HepG2 (cell line): ENCODE data around the gene MAPK8. TPM values are rescaled to one million over a fixed set of nuclear protein-coding genes. Genes with fewer than 3 reads are reported as not detected.
"Not testable (repeated sequence)": the region's sequence is repeated elsewhere in the genome, so short reads cannot be mapped to it uniquely, and the experiment has no call there.

Experiments used
- ATAC-seq: fragments of 200-7000 bp; cut with Tn5 transposase; 3 replicates; pipeline ENCODE4 v1.9.1; 2020; ENCODE audit warnings: mild to moderate bottlenecking, moderate library complexity
- BruUV-seq: library from RNA; stranded (reverse); fragments of 400-500 nt; replicated peaks from 2 replicates; lab custom pipeline; 2021; lab: Mats Ljungman, UMichigan
- CTCF ChIA-PET: fragments of 300-600 bp; formaldehyde crosslinking; extraction: SDS; loops from one replicate; lab custom pipeline; 2021; ENCODE audit warnings: low total read pairs, inconsistent platforms, low intra/inter-chr PET ratio; lab: Yijun Ruan, JAX
- POLR2A ChIA-PET: fragments of 350-600 bp; sonication (Branson Sonifier 250); formaldehyde crosslinking; loops from one replicate; lab custom pipeline; 2020; ENCODE audit warnings: antibody characterized with exemption, inconsistent platforms; lab: Yijun Ruan, JAX
- DNase-seq: peaks from one replicate; pipeline ENCODE4 v3.0.0-alpha.2; 2015; ENCODE audit warnings: low spot score
- FAIRE-seq: peaks from 3 replicates; lab custom pipeline; 2011; peaks lifted over from hg19 to GRCh38; lab: Jason Lieb, UNC
- H2AFZ ChIP-seq: one replicate; pipeline ENCODE4 v1.6.1; 2011; ENCODE audit warnings: low read length, inconsistent platforms
- H3K27ac ChIP-seq: fragments of 300-600 bp; 3 replicates; pipeline ENCODE4 v1.8.0; 2011; ENCODE audit warnings: mixed run types, mild to moderate bottlenecking, mixed read lengths, low read length, inconsistent platforms; ENCODE audit not compliant: insufficient read depth; ENCODE audit errors: extremely low read length
- H3K27me3 ChIP-seq, 2 experiments: fragments of 200-600 bp in 1 of 2; 2 replicates in 1 of 2; 3 replicates in 1 of 2; pipeline versions ENCODE4 v1.6.0 to v1.8.0; 2011; ENCODE audit warnings: low read length in 2 of 2, mild to moderate bottlenecking in 2 of 2, moderate library complexity in 2 of 2, inconsistent platforms in 1 of 2; ENCODE audit not compliant: insufficient read depth in 2 of 2, control insufficient read depth in 1 of 2
- H3K36me3 ChIP-seq, 2 experiments: fragments of 200-600 bp in 1 of 2; replicated peaks in 1 of 2; 2 replicates in 1 of 2; 3 replicates in 1 of 2; pipeline versions ENCODE4 v1.5.1 to v1.8.0; 2011; ENCODE audit warnings: low read length in 2 of 2, inconsistent platforms in 1 of 2; ENCODE audit not compliant: insufficient read depth in 2 of 2, control insufficient read depth in 1 of 2
- H3K4me1 ChIP-seq: 2 replicates; pipeline ENCODE4 v1.5.1; 2012; ENCODE audit warnings: low read length, inconsistent platforms; ENCODE audit not compliant: insufficient read depth
- H3K4me2 ChIP-seq: 2 replicates; pipeline ENCODE4 v1.6.0; 2011; ENCODE audit warnings: low read depth, low read length, inconsistent platforms
- H3K4me3 ChIP-seq, 3 experiments: fragments of 200-600 bp in 1 of 3; sonication (generic), shearing (Covaris generic) in 1 of 3; replicated peaks in 1 of 3; 2 replicates each; pipeline ENCODE4 v1.5.1; 2011 to 2016; ENCODE audit warnings: low read length in 3 of 3, inconsistent platforms in 2 of 3, low read depth in 2 of 3, mild to moderate bottlenecking in 2 of 3, control low read depth in 1 of 3, mixed read lengths in 1 of 3; ENCODE audit not compliant: insufficient read depth in 1 of 3
- H3K79me2 ChIP-seq: one replicate; pipeline ENCODE4 v1.6.1; 2011; ENCODE audit warnings: low read length, inconsistent platforms; ENCODE audit not compliant: insufficient read depth
- H3K9ac ChIP-seq: 2 replicates; pipeline ENCODE4 v1.6.0; 2011; ENCODE audit warnings: mild to moderate bottlenecking, low read depth, low read length, inconsistent platforms; ENCODE audit not compliant: insufficient read depth
- H3K9me3 ChIP-seq: 2 replicates; pipeline ENCODE4 v1.5.1; 2012; ENCODE audit warnings: mild to moderate bottlenecking, low read length
- H4K20me1 ChIP-seq: 2 replicates; pipeline ENCODE4 v1.6.0; 2011; ENCODE audit warnings: inconsistent platforms, mild to moderate bottlenecking, low read length, moderate library complexity; ENCODE audit not compliant: insufficient read depth
- ATF6 ChIP-seq: sonication (generic); formaldehyde crosslinking; conservative IDR thresholded peaks from 2 replicates; pipeline ENCODE4 v1.4.0; 2020; ENCODE audit warnings: missing genetic modification reagents
- KMT2A ChIP-seq: sonication (generic); formaldehyde crosslinking; IDR thresholded peaks from 2 replicates; pipeline ENCODE4 v1.4.0; 2020; ENCODE audit warnings: missing genetic modification reagents
- ZSCAN21 ChIP-seq: sonication (generic); formaldehyde crosslinking; IDR thresholded peaks from 2 replicates; pipeline ENCODE4 v1.8.0; 2022; ENCODE audit warnings: mild to moderate bottlenecking, missing genetic modification reagents, moderate library complexity, borderline replicate concordance
- WGBS: methylation state at CpG from one replicate; pipeline ENCODE4 v1.1.6; 2017; ENCODE audit warnings: low lambda C conversion rate; 5-methylcytosine and 5-hydroxymethylcytosine counted together
- in situ Hi-C: cut with HindIII; loops from 2 replicates; pipeline ENCODE4 v1.10.0; 2017; ENCODE audit warnings: low pct_unique_long_range_greater_than_20kb; ENCODE audit not compliant: extremely low pct_ligation_motif_present
- intact Hi-C: fragments of 100-400 bp; cut with micrococcal nuclease; formaldehyde crosslinking; loops from one replicate; pipeline ENCODE4 v1.10.0; 2022; ENCODE audit not compliant: unreplicated experiment
- polyA plus RNA-seq, 8 experiments: library from polyadenylated mRNA; depleted of rRNA in 3 of 8; stranded (reverse) in 7 of 8; unstranded in 1 of 8; fragments of >200 nt; fragmentation: Illumina TruSeq in 4 of 8; extraction: Trizol in 4 of 8; gene quantifications; 2 replicates each; pipeline versions ENCODE4 v1.2.1 to v1.2.3, GENCODE V29; 2011 to 2016; ENCODE audit warnings: low read depth in 4 of 8, missing spikeins in 1 of 8, mixed read lengths in 1 of 8; ENCODE audit not compliant: insufficient read depth in 1 of 8
- total RNA-seq, 5 experiments: library from RNA; depleted of rRNA; stranded (reverse); fragments of >200 nt; fragmentation: Illumina TruSeq; extraction: Trizol; gene quantifications; 2 replicates each; pipeline ENCODE4 v1.2.3, GENCODE V29; 2016; ENCODE audit warnings: low read depth in 1 of 5

Gene MAPK8
- total and polyA plus RNA-seq, 2 of the 13 experiments (the other 11 are each of a cell fraction or from before 2014, with no cell fraction given) = 41.6 to 47.3 TPM

- H3K4me3 ChIP-seq = no peak overlapping the region
- H3K27me3 ChIP-seq = peaks cover 2% of the 10 kb centered on the region in 2 experiments; a peak in 1 of 5 replicates
- no peak overlapping the region for H3K9ac ChIP-seq
- no peaks in the 10 kb centered on the region for H3K79me2 ChIP-seq
- H3K36me3 ChIP-seq = no peaks in the 10 kb centered on the region
- FAIRE-seq (no peak), ATAC-seq (no peak), DNase-seq (no peak)
- ChIA-PET CTCF (no interaction called here), POLR2A (no interaction called here)
- H3K4me2 ChIP-seq = no peak overlapping the region
- TF ChIP-seq ATF6 (CRISPR knock-in tag) (no peak), ZSCAN21 (CRISPR knock-in tag) (no peak), KMT2A (CRISPR knock-in tag) (no peak)
- in situ Hi-C loops = no loop called here
- intact Hi-C loops = no loop called here
- peaks cover 7% of the 10 kb centered on the region for H3K4me1 ChIP-seq
- 0% methylated on average over 2 of the region's 2 CpGs for WGBS
- no peaks in the 10 kb centered on the region for H3K9me3 ChIP-seq
- no peak overlapping the region for H2AFZ ChIP-seq
- no TSS peak for BruUV-seq
- H4K20me1 ChIP-seq = no peaks in the 10 kb centered on the region
- no peak overlapping the region for H3K27ac ChIP-seq
These were observed 27.3 kb upstream of the MAPK8 start for GRCh38 chr10:48279081-48279751.

GRCh38 chr10:48281697-48282096 lies 24.8 kb upstream of the MAPK8 start:
- H3K27ac ChIP-seq, H3K9ac ChIP-seq, in situ Hi-C loops, H3K4me3 ChIP-seq, H3K9me3 ChIP-seq, intact Hi-C loops, FAIRE-seq, H3K79me2 ChIP-seq, H3K36me3 ChIP-seq, H3K4me1 ChIP-seq, BruUV-seq, ATAC-seq, H3K27me3 ChIP-seq, H3K4me2 ChIP-seq, POLR2A ChIA-PET, H4K20me1 ChIP-seq, CTCF ChIA-PET, H2AFZ ChIP-seq, DNase-seq: not testable (repeated sequence)
- WGBS = 5% methylated on average over 4 of the region's 4 CpGs
